H7 (cell line): ENCODE measurements around the gene SLC35E4. TPM values are rescaled to one million over a fixed set of nuclear protein-coding genes. Genes with fewer than 3 reads are reported as not detected.
"Not testable (repeated sequence)": the region's sequence is repeated elsewhere in the genome, so short reads cannot be mapped to it uniquely, and the experiment has no call there.

Source experiments
- DNase-seq: peaks from one replicate; pipeline ENCODE4 v3.0.0; 2012
- H3K27me3 ChIP-seq: 2 replicates; pipeline ENCODE4 v1.6.0; 2011; ENCODE audit warnings: mild to moderate bottlenecking, low read length; ENCODE audit not compliant: control insufficient read depth, insufficient read depth
- H3K36me3 ChIP-seq: replicated peaks from 2 replicates; pipeline ENCODE4 v1.5.1; 2011; ENCODE audit warnings: low read length; ENCODE audit not compliant: control insufficient read depth, insufficient read depth
- H3K4me3 ChIP-seq: 2 replicates; pipeline ENCODE4 v1.5.1; 2011; ENCODE audit warnings: low read depth, mild to moderate bottlenecking, control low read depth, low read length, moderate library complexity; ENCODE audit not compliant: insufficient read depth
- total RNA-seq: library from RNA; depleted of rRNA; stranded (reverse); fragments of >200 nt; shearing (Covaris generic); gene quantifications from 2 replicates; pipeline ENCODE4 v1.2.3, GENCODE V29; 2014

The SLC35E4 gene
- total RNA-seq, 1 experiment from 2014 or later: 6.5 TPM

- no peak for DNase-seq
- no peak overlapping the region for H3K4me3 ChIP-seq
- no peaks in the 10 kb centered on the region for H3K36me3 ChIP-seq
- H3K27me3 ChIP-seq: no peaks in the 10 kb centered on the region
Observed at GRCh38 chr22:30628491-30628890, 7.1 kb upstream of the SLC35E4 start.

- H3K36me3 ChIP-seq, H3K27me3 ChIP-seq, H3K4me3 ChIP-seq, DNase-seq: not testable (repeated sequence)
Observed at GRCh38 chr22:30631469-30631868, 4.1 kb upstream of the SLC35E4 start.

GRCh38 chr22:30634471-30635233 lies 929 bp upstream of the SLC35E4 start:
- peak; percentile 93 for DNase-seq
- H3K27me3 ChIP-seq: peaks cover 3% of the 10 kb centered on the region; the same call in 1 of the 2 replicates
- H3K4me3 ChIP-seq: peak overlapping the region; percentile 49
- H3K36me3 ChIP-seq: no peaks in the 10 kb centered on the region

GRCh38 chr22:30636226-30637077 lies 871 bp downstream of the SLC35E4 start:
- H3K4me3 ChIP-seq: peak overlapping the region; percentile 70
- DNase-seq: peak; percentile 67
- no peaks in the 10 kb centered on the region for H3K36me3 ChIP-seq
- peaks cover 3% of the 10 kb centered on the region; the same call in 1 of the 2 replicates for H3K27me3 ChIP-seq

- Histone ChIP-seq H3K4me3 (no peak overlapping the region), H3K36me3 (no peaks in the 10 kb centered on the region), H3K27me3 (peaks cover 3% of the 10 kb centered on the region; the same call in 1 of the 2 replicates)
- peak; percentile 37 for DNase-seq
Observed at GRCh38 chr22:30637701-30638114, 2.1 kb downstream of the SLC35E4 start.

GRCh38 chr22:30640361-30640760 lies 4.8 kb downstream of the SLC35E4 start:
- DNase-seq: no peak
- H3K27me3 ChIP-seq: peaks cover 3% of the 10 kb centered on the region; the same call in 1 of the 2 replicates
- no peaks in the 10 kb centered on the region for H3K36me3 ChIP-seq
- no peak overlapping the region for H3K4me3 ChIP-seq

GRCh38 chr22:30640839-30641430 lies 5.4 kb downstream of the SLC35E4 start:
- DNase-seq: peak; percentile 32
- peaks cover 3% of the 10 kb centered on the region; the same call in 1 of the 2 replicates for H3K27me3 ChIP-seq
- no peak overlapping the region for H3K4me3 ChIP-seq
- H3K36me3 ChIP-seq: no peaks in the 10 kb centered on the region

GRCh38 chr22:30643055-30643875 lies 7.7 kb downstream of the SLC35E4 start:
- Histone ChIP-seq H3K36me3 (no peaks in the 10 kb centered on the region), H3K4me3 (no peak overlapping the region), H3K27me3 (no peaks in the 10 kb centered on the region)
- peak; percentile 48 for DNase-seq

GRCh38 chr22:30646518-30647160 lies 11.1 kb downstream of the SLC35E4 start:
- no peak overlapping the region for H3K4me3 ChIP-seq
- peak; percentile 45 for DNase-seq

GRCh38 chr22:30647536-30647935 lies 12.0 kb downstream of the SLC35E4 start:
- H3K4me3 ChIP-seq: no peak overlapping the region
- H3K36me3 ChIP-seq: no peaks in the 10 kb centered on the region
- peak; percentile 16 for DNase-seq
- no peaks in the 10 kb centered on the region for H3K27me3 ChIP-seq

More at GRCh38 chr22:30646518-30647160, 11.1 kb downstream of the SLC35E4 start:
- H3K36me3 ChIP-seq: no peaks in the 10 kb centered on the region
- no peaks in the 10 kb centered on the region for H3K27me3 ChIP-seq

GRCh38 chr22:30648825-30649224 lies 13.2 kb downstream of the SLC35E4 start:
- no peak for DNase-seq
- Histone ChIP-seq H3K27me3 (no peaks in the 10 kb centered on the region), H3K36me3 (no peaks in the 10 kb centered on the region), H3K4me3 (no peak overlapping the region)

GRCh38 chr22:30649430-30650007 lies 13.9 kb downstream of the SLC35E4 start:
- no peaks in the 10 kb centered on the region for H3K36me3 ChIP-seq
- H3K27me3 ChIP-seq: no peaks in the 10 kb centered on the region
- DNase-seq: peak; percentile 49
- no peak overlapping the region for H3K4me3 ChIP-seq

GRCh38 chr22:30650508-30651116 lies 15.0 kb downstream of the SLC35E4 start:
- no peak overlapping the region for H3K4me3 ChIP-seq

More at GRCh38 chr22:30650508-30651116, 15.0 kb downstream of the SLC35E4 start:
- DNase-seq: no peak
- Histone ChIP-seq H3K36me3 (no peaks in the 10 kb centered on the region), H3K27me3 (no peaks in the 10 kb centered on the region)
